Astrocyte (in vitro differentiated cells and primary cell): Measurements from ENCODE around the gene KANSL1L.

Source experiments
- EZH2 ChIP-seq: IDR thresholded peaks from 2 replicates; pipeline ENCODE4 v1.6.1; 2012; ENCODE audit warnings: mild to moderate bottlenecking, low read length, inconsistent platforms; ENCODE audit not compliant: insufficient read depth
- TF ChIP-seq, protein P1 (sequence below): IDR thresholded peaks from 2 replicates; pipeline ENCODE4 v1.5.1; 2011; ENCODE audit warnings: low read depth, mild to moderate bottlenecking, inconsistent platforms, low read length, moderate library complexity; ENCODE audit not compliant: insufficient read depth

DNA sequence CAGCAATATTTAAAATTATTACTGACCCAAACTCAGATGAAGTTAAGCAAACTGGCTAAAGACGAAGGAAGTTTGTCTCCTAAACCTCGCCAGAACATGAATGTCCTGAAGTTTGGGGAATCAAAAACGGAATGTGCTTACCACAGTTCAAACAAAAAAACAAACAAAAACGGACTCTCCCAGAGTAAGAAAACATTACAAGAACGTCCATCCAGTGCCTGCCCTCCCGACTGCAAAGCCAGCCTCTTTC is 1.1 kb downstream of the KANSL1L start:
- TF ChIP-seq, protein P1, sequence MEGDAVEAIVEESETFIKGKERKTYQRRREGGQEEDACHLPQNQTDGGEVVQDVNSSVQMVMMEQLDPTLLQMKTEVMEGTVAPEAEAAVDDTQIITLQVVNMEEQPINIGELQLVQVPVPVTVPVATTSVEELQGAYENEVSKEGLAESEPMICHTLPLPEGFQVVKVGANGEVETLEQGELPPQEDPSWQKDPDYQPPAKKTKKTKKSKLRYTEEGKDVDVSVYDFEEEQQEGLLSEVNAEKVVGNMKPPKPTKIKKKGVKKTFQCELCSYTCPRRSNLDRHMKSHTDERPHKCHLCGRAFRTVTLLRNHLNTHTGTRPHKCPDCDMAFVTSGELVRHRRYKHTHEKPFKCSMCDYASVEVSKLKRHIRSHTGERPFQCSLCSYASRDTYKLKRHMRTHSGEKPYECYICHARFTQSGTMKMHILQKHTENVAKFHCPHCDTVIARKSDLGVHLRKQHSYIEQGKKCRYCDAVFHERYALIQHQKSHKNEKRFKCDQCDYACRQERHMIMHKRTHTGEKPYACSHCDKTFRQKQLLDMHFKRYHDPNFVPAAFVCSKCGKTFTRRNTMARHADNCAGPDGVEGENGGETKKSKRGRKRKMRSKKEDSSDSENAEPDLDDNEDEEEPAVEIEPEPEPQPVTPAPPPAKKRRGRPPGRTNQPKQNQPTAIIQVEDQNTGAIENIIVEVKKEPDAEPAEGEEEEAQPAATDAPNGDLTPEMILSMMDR: no peak
- TF ChIP-seq EZH2: no peak
